A673 (cell line): ENCODE results near the gene MBNL2. TPM values are rescaled to one million over a fixed set of nuclear protein-coding genes. Genes with fewer than 3 reads are reported as not detected.

Source experiments
- BruUV-seq: library from RNA; stranded (reverse); fragments of 400-500 nt; replicated peaks from 2 replicates; lab custom pipeline; 2021; lab: Mats Ljungman, UMichigan
- CTCF ChIA-PET: fragments of 300-600 bp; sonication (Branson Sonifier 250); formaldehyde crosslinking; loops from one replicate; lab custom pipeline; 2022; ENCODE audit warnings: antibody characterized with exemption; lab: Charles Lee
- POLR2A ChIA-PET: fragments of 300-600 bp; sonication (Branson Sonifier 250); formaldehyde crosslinking; loops from one replicate; lab custom pipeline; 2022; ENCODE audit warnings: antibody characterized with exemption; ENCODE audit not compliant: low non-redundant PET; lab: Charles Lee
- DNase-seq: peaks from one replicate; pipeline ENCODE4 v3.0.0-alpha.2; 2015; ENCODE audit warnings: low spot score
- H3K27ac ChIP-seq: fragments of 200-600 bp; sonication (generic); 2 replicates; pipeline ENCODE4 v1.5.1; 2016; ENCODE audit warnings: mixed run types, low read depth, mild to moderate bottlenecking, mixed read lengths, antibody characterized with exemption, low read length; ENCODE audit not compliant: poor library complexity, severe bottlenecking
- H3K27me3 ChIP-seq: fragments of 200-600 bp; sonication (generic); replicated peaks from 2 replicates; pipeline ENCODE4 v1.6.1; 2017; ENCODE audit warnings: mixed run types, low read depth, mild to moderate bottlenecking, mixed read lengths, antibody characterized with exemption, low read length; ENCODE audit not compliant: insufficient read depth, poor library complexity
- H3K36me3 ChIP-seq: fragments of 200-600 bp; sonication (generic); 2 replicates; pipeline ENCODE4 v1.6.1; 2016; ENCODE audit warnings: mixed run types, mild to moderate bottlenecking, mixed read lengths, antibody characterized with exemption, low read length; ENCODE audit not compliant: insufficient read depth, poor library complexity, severe bottlenecking
- H3K4me1 ChIP-seq: fragments of 200-600 bp; sonication (generic); 2 replicates; pipeline ENCODE4 v1.6.1; 2017; ENCODE audit warnings: mixed run types, mild to moderate bottlenecking, mixed read lengths, antibody characterized with exemption, low read length; ENCODE audit not compliant: insufficient read depth, poor library complexity, severe bottlenecking
- H3K4me3 ChIP-seq: fragments of 200-600 bp; sonication (generic); 2 replicates; pipeline ENCODE4 v1.5.1; 2016; ENCODE audit warnings: low read depth, mixed run types, mild to moderate bottlenecking, mixed read lengths, low read length; ENCODE audit not compliant: poor library complexity, severe bottlenecking
- H3K9me3 ChIP-seq: fragments of 200-600 bp; sonication (generic); 2 replicates; pipeline ENCODE4 v1.6.1; 2016; ENCODE audit warnings: mixed run types, low read depth, mild to moderate bottlenecking, mixed read lengths, antibody characterized with exemption, low read length; ENCODE audit not compliant: poor library complexity, severe bottlenecking
- EZH2 ChIP-seq: fragments of 200-600 bp; sonication (generic); IDR thresholded peaks from 2 replicates; pipeline ENCODE4 v1.6.1; 2017; ENCODE audit warnings: borderline replicate concordance, low read depth, mild to moderate bottlenecking, mixed read lengths, antibody characterized with exemption, low read length; ENCODE audit not compliant: poor library complexity, severe bottlenecking
- intact Hi-C: fragments of 100-400 bp; cut with micrococcal nuclease; formaldehyde crosslinking; loops from one replicate; pipeline ENCODE4 v1.10.0; 2022; ENCODE audit not compliant: unreplicated experiment
- total RNA-seq: library from RNA; stranded (reverse); gene quantifications from 2 replicates; pipeline ENCODE4 v1.2.3, GENCODE V29; 2021
- TF ChIP-seq, protein P1 (sequence below): fragments of 300-800, 200-600 bp; sonication (generic); conservative IDR thresholded peaks from 2 replicates; pipeline ENCODE4 v1.5.1; 2017; ENCODE audit warnings: low read depth, mild to moderate bottlenecking, antibody characterized with exemption, low read length, moderate library complexity, mixed read lengths

Gene MBNL2
- total RNA-seq, 1 experiment from 2014 or later = 12.0 TPM

DNA sequence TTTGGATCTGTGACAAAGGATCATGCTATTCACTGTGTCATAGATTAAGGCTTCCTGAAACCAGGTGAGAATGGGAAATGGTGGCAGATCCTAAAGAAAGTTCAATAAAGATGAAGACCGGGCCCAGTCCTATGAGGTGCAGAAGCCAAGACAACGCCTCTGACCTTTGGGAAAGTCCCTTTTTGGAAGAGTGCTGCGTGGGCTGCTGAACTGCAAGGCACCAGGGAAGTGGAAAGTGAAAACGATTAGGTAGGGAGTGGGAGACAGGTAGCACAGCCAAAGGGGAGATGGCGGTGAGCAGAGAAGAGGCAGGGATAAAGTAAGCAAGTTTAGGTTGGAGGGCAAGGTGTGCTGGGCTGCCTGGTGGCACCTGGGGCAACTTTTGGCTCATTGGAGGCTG, 16.3 kb downstream of the MBNL2 start:
- DNase-seq = no peak
- POLR2A ChIA-PET = no interaction called here
- Histone ChIP-seq H3K36me3 (no peaks in the 10 kb centered on the region), H3K9me3 (no peaks in the 10 kb centered on the region), H3K27ac (no peak overlapping the region), H3K4me1 (peaks cover 15% of the 10 kb centered on the region), H3K4me3 (no peak overlapping the region), H3K27me3 (no peaks in the 10 kb centered on the region)
- intact Hi-C loops = no loop called here
- BruUV-seq = no TSS peak
- TF ChIP-seq EZH2 = no peak
- TF ChIP-seq, protein P1, sequence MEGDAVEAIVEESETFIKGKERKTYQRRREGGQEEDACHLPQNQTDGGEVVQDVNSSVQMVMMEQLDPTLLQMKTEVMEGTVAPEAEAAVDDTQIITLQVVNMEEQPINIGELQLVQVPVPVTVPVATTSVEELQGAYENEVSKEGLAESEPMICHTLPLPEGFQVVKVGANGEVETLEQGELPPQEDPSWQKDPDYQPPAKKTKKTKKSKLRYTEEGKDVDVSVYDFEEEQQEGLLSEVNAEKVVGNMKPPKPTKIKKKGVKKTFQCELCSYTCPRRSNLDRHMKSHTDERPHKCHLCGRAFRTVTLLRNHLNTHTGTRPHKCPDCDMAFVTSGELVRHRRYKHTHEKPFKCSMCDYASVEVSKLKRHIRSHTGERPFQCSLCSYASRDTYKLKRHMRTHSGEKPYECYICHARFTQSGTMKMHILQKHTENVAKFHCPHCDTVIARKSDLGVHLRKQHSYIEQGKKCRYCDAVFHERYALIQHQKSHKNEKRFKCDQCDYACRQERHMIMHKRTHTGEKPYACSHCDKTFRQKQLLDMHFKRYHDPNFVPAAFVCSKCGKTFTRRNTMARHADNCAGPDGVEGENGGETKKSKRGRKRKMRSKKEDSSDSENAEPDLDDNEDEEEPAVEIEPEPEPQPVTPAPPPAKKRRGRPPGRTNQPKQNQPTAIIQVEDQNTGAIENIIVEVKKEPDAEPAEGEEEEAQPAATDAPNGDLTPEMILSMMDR = no peak
- CTCF ChIA-PET = no interaction called here

GRCh38 chr13:97238883-97239282, 16.8 kb downstream of the MBNL2 start:
- Histone ChIP-seq H3K4me3 (no peak overlapping the region), H3K27ac (no peak overlapping the region), H3K9me3 (no peaks in the 10 kb centered on the region), H3K4me1 (peaks cover 15% of the 10 kb centered on the region), H3K27me3 (no peaks in the 10 kb centered on the region), H3K36me3 (no peaks in the 10 kb centered on the region)
- TF ChIP-seq, protein P1 = no peak
- no peak for TF ChIP-seq EZH2
- intact Hi-C loops = no loop called here
- ChIA-PET CTCF (no interaction called here), POLR2A (no interaction called here)
- BruUV-seq = no TSS peak
- DNase-seq = no peak

DNA sequence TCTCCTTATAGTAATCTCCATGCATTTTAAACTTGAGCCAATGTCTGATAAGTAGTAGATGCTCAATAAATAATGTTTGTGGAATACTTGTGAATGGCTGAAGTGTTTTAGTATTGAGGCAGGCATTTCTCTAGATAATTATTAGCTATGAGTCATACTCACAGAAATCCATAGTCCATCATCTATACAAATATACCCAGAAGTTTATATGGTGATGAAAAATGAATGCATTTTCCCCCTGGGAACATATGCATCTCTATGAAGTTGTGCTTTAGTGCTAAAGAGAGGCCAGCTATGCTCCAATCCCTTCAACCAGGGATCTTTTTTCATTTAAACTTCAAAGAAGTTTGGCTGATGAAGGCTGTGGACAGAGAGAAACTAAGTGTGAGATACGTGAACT, 17.2 kb downstream of the MBNL2 start:
- Histone ChIP-seq H3K27me3 (no peaks in the 10 kb centered on the region), H3K36me3 (no peaks in the 10 kb centered on the region), H3K4me1 (peaks cover 15% of the 10 kb centered on the region), H3K9me3 (no peaks in the 10 kb centered on the region), H3K4me3 (no peak overlapping the region), H3K27ac (no peak overlapping the region)
- no peak for TF ChIP-seq EZH2
- TF ChIP-seq, protein P1 = no peak
- no TSS peak for BruUV-seq
- ChIA-PET CTCF (no interaction called here), POLR2A (no interaction called here)
- DNase-seq = no peak
- intact Hi-C loops = no loop called here
